ENCODE measurements around the gene PSMD12. TPM values are rescaled to one million over a fixed set of nuclear protein-coding genes. Genes with fewer than 3 reads are reported as not detected.
"Not testable (repeated sequence)": the region's sequence is repeated elsewhere in the genome, so short reads cannot be mapped to it uniquely, and the experiment has no call there.

PSMD12 gene
- total RNA-seq, 6 experiments from 2014 or later = 62.3 to 74.4 (median 73.2) TPM

GRCh38 chr17:67316781-67317180 lies 49.6 kb downstream of the PSMD12 start:
- H3K4me1 Mint-ChIP-seq (ENCODE audit: low read depth) = no peaks in the 10 kb centered on the region

GRCh38 chr17:67315865-67316264 lies 50.5 kb downstream of the PSMD12 start:
- no peaks in the 10 kb centered on the region for H3K36me3 Mint-ChIP-seq (ENCODE audit: low read depth)
- no peak overlapping the region for H3K27ac Mint-ChIP-seq
- no peaks in the 10 kb centered on the region for H3K9me3 Mint-ChIP-seq
- H3K4me3 Mint-ChIP-seq = no peak overlapping the region
- DNase-seq = no peak
- H3K27me3 Mint-ChIP-seq (ENCODE audit: insufficient read depth) = peaks cover 10% of the 10 kb centered on the region
- no peaks in the 10 kb centered on the region for H3K4me1 Mint-ChIP-seq (ENCODE audit: low read depth)
- no peak for TF ChIP-seq CTCF (IDR thresholded peaks at IDR 0.05)

More at GRCh38 chr17:67316781-67317180, 49.6 kb downstream of the PSMD12 start:
- H3K27me3 Mint-ChIP-seq (ENCODE audit: insufficient read depth) = peaks cover 10% of the 10 kb centered on the region
- H3K9me3 Mint-ChIP-seq = no peaks in the 10 kb centered on the region
- H3K27ac Mint-ChIP-seq = no peak overlapping the region
- DNase-seq = no peak
- H3K36me3 Mint-ChIP-seq (ENCODE audit: low read depth) = no peaks in the 10 kb centered on the region
- TF ChIP-seq CTCF (IDR thresholded peaks at IDR 0.05) = no peak
- no peak overlapping the region for H3K4me3 Mint-ChIP-seq

GRCh38 chr17:67312265-67312664 lies 54.1 kb downstream of the PSMD12 start:
- H3K4me1 Mint-ChIP-seq (ENCODE audit: low read depth) = no peaks in the 10 kb centered on the region
- DNase-seq = no peak
- H3K4me3 Mint-ChIP-seq = no peak overlapping the region
- TF ChIP-seq CTCF (IDR thresholded peaks at IDR 0.05) = no peak
- H3K9me3 Mint-ChIP-seq = no peaks in the 10 kb centered on the region
- H3K27me3 Mint-ChIP-seq (ENCODE audit: insufficient read depth) = peaks cover 17% of the 10 kb centered on the region
- no peaks in the 10 kb centered on the region for H3K36me3 Mint-ChIP-seq (ENCODE audit: low read depth)
- H3K27ac Mint-ChIP-seq = no peak overlapping the region

GRCh38 chr17:67311575-67311974 lies 54.8 kb downstream of the PSMD12 start:
- Mint-ChIP-seq H3K27ac (no peak overlapping the region), H3K4me3 (no peak overlapping the region), H3K4me1 (ENCODE audit: low read depth) (no peaks in the 10 kb centered on the region), H3K9me3 (no peaks in the 10 kb centered on the region), H3K27me3 (ENCODE audit: insufficient read depth) (peaks cover 17% of the 10 kb centered on the region), H3K36me3 (ENCODE audit: low read depth) (no peaks in the 10 kb centered on the region)
- no peak for TF ChIP-seq CTCF (IDR thresholded peaks at IDR 0.05)
- no peak for DNase-seq

GRCh38 chr17:67310406-67310805 lies 56.0 kb downstream of the PSMD12 start:
- H3K4me3 Mint-ChIP-seq = no peak overlapping the region
- H3K27ac Mint-ChIP-seq = no peak overlapping the region
- H3K4me1 Mint-ChIP-seq (ENCODE audit: low read depth) = no peaks in the 10 kb centered on the region
- peaks cover 19% of the 10 kb centered on the region for H3K27me3 Mint-ChIP-seq (ENCODE audit: insufficient read depth)
- TF ChIP-seq CTCF (IDR thresholded peaks at IDR 0.05) = no peak
- no peak for DNase-seq
- H3K9me3 Mint-ChIP-seq = no peaks in the 10 kb centered on the region
- no peaks in the 10 kb centered on the region for H3K36me3 Mint-ChIP-seq (ENCODE audit: low read depth)

- not testable (repeated sequence) for H3K4me1 Mint-ChIP-seq (ENCODE audit: low read depth); H3K36me3 Mint-ChIP-seq (ENCODE audit: low read depth); H3K27ac Mint-ChIP-seq; DNase-seq; H3K9me3 Mint-ChIP-seq; H3K4me3 Mint-ChIP-seq
- peaks cover 15% of the 10 kb centered on the region for H3K27me3 Mint-ChIP-seq (ENCODE audit: insufficient read depth)
Observed at GRCh38 chr17:67305446-67306235, 60.7 kb downstream of the PSMD12 start.
